Breast epithelium (tissue), 4 donors: ENCODE measurements around the gene FADD. TPM values are rescaled to one million over a fixed set of nuclear protein-coding genes. Genes with fewer than 3 reads are reported as not detected.

Experiments used
- DNase-seq, 2 donors: peaks; one replicate each; pipeline ENCODE4 v3.0.0-alpha.2; 2019; ENCODE audit warnings: low spot score in 2 of 2
- H3K27ac ChIP-seq, 2 donors: fragments of 200-600 bp; sonication (generic) in 1 of 2; one replicate each; pipeline ENCODE4 v1.5.1; 2016 to 2019; ENCODE audit warnings: mild to moderate bottlenecking in 1 of 2
- H3K27me3 ChIP-seq, 2 donors: fragments of 200-600 bp; sonication (generic) in 1 of 2; one replicate each; pipeline versions ENCODE4 v1.5.1 to v1.6.0; 2017 to 2019; ENCODE audit warnings: control low read depth in 1 of 2, mild to moderate bottlenecking in 1 of 2
- H3K36me3 ChIP-seq: fragments of 200-600 bp; one replicate; pipeline ENCODE4 v1.5.1; 2019
- H3K4me1 ChIP-seq, 2 donors: fragments of 200-600 bp; sonication (generic); one replicate each; pipeline ENCODE4 v1.5.1; 2016 to 2019; ENCODE audit warnings: control low read depth in 1 of 2
- H3K4me3 ChIP-seq, 3 donors: fragments of 200-600 bp; sonication (generic); 1 replicate in 2 of 3; 2 replicates in 1 of 3; pipeline ENCODE4 v1.5.1; 2016 to 2019; ENCODE audit warnings: mild to moderate bottlenecking in 3 of 3, moderate library complexity in 2 of 3
- H3K9me3 ChIP-seq, 2 donors: fragments of 200-600 bp; sonication (generic) in 1 of 2; one replicate each; pipeline ENCODE4 v1.5.1; 2016 to 2019; ENCODE audit warnings: control low read depth in 1 of 2
- CTCF ChIP-seq, 3 donors: fragments of 450-650 bp; IDR thresholded peaks; one replicate each; pipeline ENCODE4 v1.5.1; 2016 to 2017; ENCODE audit warnings: antibody characterized with exemption in 3 of 3, mild to moderate bottlenecking in 3 of 3, moderate library complexity in 3 of 3
- POLR2A ChIP-seq: fragments of 450-650 bp; IDR thresholded peaks from one replicate; pipeline ENCODE4 v1.6.1; 2016; ENCODE audit warnings: antibody characterized with exemption, mild to moderate bottlenecking, moderate library complexity
- POLR2AphosphoS5 ChIP-seq, 3 donors: sonication (generic); formaldehyde crosslinking; IDR thresholded peaks; one replicate each; pipeline ENCODE4 v1.6.1; 2017; ENCODE audit warnings: antibody characterized with exemption in 3 of 3
- intact Hi-C: fragments of 100-400 bp; cut with DNase I; formaldehyde crosslinking; loops from one replicate; pipeline ENCODE4 v1.15.1; 2023; ENCODE audit warnings: low total_unique reads
- total RNA-seq, 3 donors: library from RNA; depleted of rRNA; stranded (reverse); fragments of >200 nt; gene quantifications; one replicate each; pipeline ENCODE4 v1.1.0, GENCODE V29; 2016

The FADD gene
- total RNA-seq, 3 donors from 2014 or later, result 17.6 to 33.1 (median 30.2) TPM

- TF ChIP-seq POLR2A (no peak), POLR2AphosphoS5 (IDR thresholded peaks at IDR 0.05) (no peak), CTCF (IDR thresholded peaks at IDR 0.05) (no peak)
- Histone ChIP-seq H3K36me3 (no peaks in the 10 kb centered on the region), H3K9me3 (no peaks in the 10 kb centered on the region), H3K4me3 (no peak overlapping the region), H3K4me1 (no peaks in the 10 kb centered on the region), H3K27me3 (no peaks in the 10 kb centered on the region), H3K27ac (no peak overlapping the region)
- DNase-seq, result no peak
- intact Hi-C loops, result no loop called here
Measured at GRCh38 chr11:70220920-70221319, 17.8 kb downstream of the FADD start.

GRCh38 chr11:70225681-70226177 lies 22.6 kb downstream of the FADD start:
- Histone ChIP-seq H3K27me3 (no peaks in the 10 kb centered on the region), H3K36me3 (no peaks in the 10 kb centered on the region), H3K4me1 (no peaks in the 10 kb centered on the region), H3K9me3 (no peaks in the 10 kb centered on the region), H3K4me3 (no peak overlapping the region), H3K27ac (no peak overlapping the region)
- no peak for DNase-seq
- TF ChIP-seq POLR2A, result no peak
- TF ChIP-seq CTCF (IDR thresholded peaks at IDR 0.05), result no peak
- TF ChIP-seq POLR2AphosphoS5 (IDR thresholded peaks at IDR 0.05), result no peak
- intact Hi-C loops, result no loop called here

GRCh38 chr11:70226183-70226582 lies 23.1 kb downstream of the FADD start:
- H3K36me3 ChIP-seq, result no peaks in the 10 kb centered on the region
- H3K27me3 ChIP-seq, result no peaks in the 10 kb centered on the region
- intact Hi-C loops, result no loop called here
- H3K27ac ChIP-seq, result no peak overlapping the region
- H3K4me3 ChIP-seq, result no peak overlapping the region
- H3K9me3 ChIP-seq, result no peaks in the 10 kb centered on the region
- H3K4me1 ChIP-seq, result no peaks in the 10 kb centered on the region
- no peak for TF ChIP-seq POLR2AphosphoS5 (IDR thresholded peaks at IDR 0.05)
- TF ChIP-seq POLR2A, result no peak
- TF ChIP-seq CTCF (IDR thresholded peaks at IDR 0.05), result no peak
- no peak for DNase-seq

GRCh38 chr11:70226967-70227366 lies 23.9 kb downstream of the FADD start:
- H3K4me1 ChIP-seq, result no peaks in the 10 kb centered on the region
- no peak for DNase-seq
- intact Hi-C loops, result no loop called here

GRCh38 chr11:70229737-70230136 lies 26.6 kb downstream of the FADD start:
- intact Hi-C loops, result no loop called here
- Histone ChIP-seq H3K9me3 (no peaks in the 10 kb centered on the region), H3K27me3 (no peaks in the 10 kb centered on the region), H3K4me1 (no peaks in the 10 kb centered on the region), H3K36me3 (no peaks in the 10 kb centered on the region), H3K4me3 (no peak overlapping the region), H3K27ac (no peak overlapping the region)
- no peak for TF ChIP-seq POLR2AphosphoS5 (IDR thresholded peaks at IDR 0.05)
- no peak for TF ChIP-seq CTCF (IDR thresholded peaks at IDR 0.05)
- no peak for TF ChIP-seq POLR2A
- no peak for DNase-seq

More at GRCh38 chr11:70226967-70227366, 23.9 kb downstream of the FADD start:
- Histone ChIP-seq H3K36me3 (no peaks in the 10 kb centered on the region), H3K27me3 (no peaks in the 10 kb centered on the region), H3K27ac (no peak overlapping the region), H3K9me3 (no peaks in the 10 kb centered on the region), H3K4me3 (no peak overlapping the region)
- TF ChIP-seq POLR2AphosphoS5 (IDR thresholded peaks at IDR 0.05), result no peak
- no peak for TF ChIP-seq CTCF (IDR thresholded peaks at IDR 0.05)
- TF ChIP-seq POLR2A, result no peak
